Colonic mucosa (tissue), 4 donors: ENCODE measurements around the gene SP3. TPM values are rescaled to one million over a fixed set of nuclear protein-coding genes. Genes with fewer than 3 reads are reported as not detected.

ENCODE experiments used
- DNase-seq: peaks from one replicate; pipeline ENCODE4 v3.0.0-alpha.2; 2020
- H3K27ac ChIP-seq: fragments of 200-600 bp; one replicate; pipeline ENCODE4 v1.8.0; 2021
- H3K27me3 ChIP-seq: fragments of 200-600 bp; one replicate; pipeline ENCODE4 v1.8.0; 2021
- H3K36me3 ChIP-seq: fragments of 200-600 bp; one replicate; pipeline ENCODE4 v1.8.0; 2021
- H3K4me1 ChIP-seq: fragments of 200-600 bp; one replicate; pipeline ENCODE4 v1.8.0; 2021; ENCODE audit warnings: mild to moderate bottlenecking
- H3K4me3 ChIP-seq: fragments of 200-600 bp; one replicate; pipeline ENCODE4 v1.8.0; 2021
- H3K9ac ChIP-seq, 2 donors: one replicate each; pipeline ENCODE4 v1.7.0; 2013; ENCODE audit warnings: control low read depth in 2 of 2, low read depth in 2 of 2, low read length in 2 of 2
- H3K9me3 ChIP-seq: fragments of 200-600 bp; one replicate; pipeline ENCODE4 v1.8.0; 2021
- intact Hi-C: fragments of 100-400 bp; cut with DNase I; formaldehyde crosslinking; loops from one replicate; pipeline ENCODE4 v1.14.1; 2022
- total RNA-seq, 2 donors: library from RNA; stranded (reverse); fragmentation: NEBNext Ultra II Directional in 1 of 2; extraction: Animal tissue kit (Norgen Biotek cat#: 25700) in 1 of 2; gene quantifications; one replicate each; pipeline ENCODE4 v1.2.1, GENCODE V29; 2021
- TF ChIP-seq, protein P1 (sequence below): fragments of 200-600 bp; IDR thresholded peaks from one replicate; pipeline ENCODE4 v1.8.0; 2022; ENCODE audit warnings: antibody characterized with exemption, mild to moderate bottlenecking
- donor health status: healthy.
- donor health status: DM: no; HTN: no; CAD: no.
- donor health status: DM: no; HTN: no; CAD: no.

SP3 gene
- total RNA-seq, 2 donors from 2014 or later = 77.0 to 99.0 TPM

DNA sequence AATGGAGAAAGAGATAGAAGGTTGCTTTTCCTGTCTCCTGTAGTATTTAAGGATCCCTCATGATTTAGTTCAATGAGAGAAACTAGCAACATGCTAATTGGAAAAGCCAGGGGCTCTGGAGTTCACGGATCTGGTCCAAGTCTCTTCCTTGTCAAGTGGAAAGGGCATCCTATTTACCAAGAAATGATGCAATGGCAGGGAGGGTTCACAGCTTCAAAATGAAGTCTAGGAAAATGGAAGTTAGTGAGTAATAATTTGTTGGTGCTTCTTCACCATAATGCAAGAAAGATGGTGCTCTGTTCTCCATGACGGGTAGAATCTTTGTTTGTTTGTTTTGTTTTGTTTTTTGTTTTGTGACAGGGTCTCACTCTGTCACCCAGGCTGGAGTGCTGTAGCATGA is 34.6 kb upstream of the SP3 start:
- Histone ChIP-seq H3K27ac (no peak overlapping the region), H3K36me3 (no peaks in the 10 kb centered on the region), H3K4me1 (no peaks in the 10 kb centered on the region), H3K9ac (no peak overlapping the region), H3K27me3 (no peaks in the 10 kb centered on the region), H3K9me3 (no peaks in the 10 kb centered on the region), H3K4me3 (no peak overlapping the region)
- TF ChIP-seq, protein P1, sequence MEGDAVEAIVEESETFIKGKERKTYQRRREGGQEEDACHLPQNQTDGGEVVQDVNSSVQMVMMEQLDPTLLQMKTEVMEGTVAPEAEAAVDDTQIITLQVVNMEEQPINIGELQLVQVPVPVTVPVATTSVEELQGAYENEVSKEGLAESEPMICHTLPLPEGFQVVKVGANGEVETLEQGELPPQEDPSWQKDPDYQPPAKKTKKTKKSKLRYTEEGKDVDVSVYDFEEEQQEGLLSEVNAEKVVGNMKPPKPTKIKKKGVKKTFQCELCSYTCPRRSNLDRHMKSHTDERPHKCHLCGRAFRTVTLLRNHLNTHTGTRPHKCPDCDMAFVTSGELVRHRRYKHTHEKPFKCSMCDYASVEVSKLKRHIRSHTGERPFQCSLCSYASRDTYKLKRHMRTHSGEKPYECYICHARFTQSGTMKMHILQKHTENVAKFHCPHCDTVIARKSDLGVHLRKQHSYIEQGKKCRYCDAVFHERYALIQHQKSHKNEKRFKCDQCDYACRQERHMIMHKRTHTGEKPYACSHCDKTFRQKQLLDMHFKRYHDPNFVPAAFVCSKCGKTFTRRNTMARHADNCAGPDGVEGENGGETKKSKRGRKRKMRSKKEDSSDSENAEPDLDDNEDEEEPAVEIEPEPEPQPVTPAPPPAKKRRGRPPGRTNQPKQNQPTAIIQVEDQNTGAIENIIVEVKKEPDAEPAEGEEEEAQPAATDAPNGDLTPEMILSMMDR = no peak
- intact Hi-C loops = no loop called here
- no peak for DNase-seq

DNA sequence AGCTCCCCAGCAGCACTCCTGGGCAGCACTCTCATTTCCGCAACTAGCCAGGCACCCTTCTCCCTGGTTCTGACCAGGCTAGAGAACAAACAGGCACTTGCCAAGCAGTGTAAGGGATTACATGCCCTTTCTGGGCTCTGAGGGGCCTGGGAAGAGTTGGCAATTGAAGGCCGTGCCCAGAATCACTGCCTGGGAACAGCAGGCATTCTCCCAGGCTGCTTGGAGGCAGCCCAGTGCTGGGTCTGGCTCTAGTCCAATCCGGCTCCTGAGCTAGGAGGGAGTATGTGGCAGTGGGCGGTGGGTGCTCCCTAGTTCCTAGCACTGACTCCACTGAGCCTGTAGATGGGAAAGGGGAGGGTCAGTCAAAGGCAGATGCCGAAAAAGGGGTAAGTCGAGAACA is 34.1 kb upstream of the SP3 start:
- H3K4me1 ChIP-seq = no peaks in the 10 kb centered on the region
- no peak overlapping the region for H3K9ac ChIP-seq
- no peak overlapping the region for H3K27ac ChIP-seq
- H3K9me3 ChIP-seq = no peaks in the 10 kb centered on the region
- TF ChIP-seq, protein P1 = no peak
- H3K27me3 ChIP-seq = no peaks in the 10 kb centered on the region
- no peaks in the 10 kb centered on the region for H3K36me3 ChIP-seq
- no peak for DNase-seq
- intact Hi-C loops = no loop called here
- no peak overlapping the region for H3K4me3 ChIP-seq

DNA sequence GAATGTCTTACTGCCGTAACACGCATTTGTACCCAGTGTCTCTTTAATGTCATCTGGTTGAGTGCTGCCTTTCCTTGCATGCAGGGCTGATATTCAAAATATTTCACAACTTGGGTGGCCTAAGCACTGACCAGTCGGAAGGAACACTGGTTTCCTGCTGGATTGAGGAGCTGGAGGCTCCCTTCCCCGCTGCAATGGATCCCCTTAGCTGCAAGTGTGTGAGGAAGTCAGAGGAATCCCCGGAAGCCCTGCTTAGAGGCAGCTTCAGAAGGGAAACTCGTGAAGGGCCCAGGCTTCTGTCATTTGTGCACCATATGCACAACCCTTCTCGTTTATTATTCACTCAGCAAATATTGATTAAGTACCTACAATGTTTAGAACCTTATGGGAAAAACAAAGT is 33.2 kb upstream of the SP3 start:
- H3K9ac ChIP-seq = no peak overlapping the region
- DNase-seq = no peak
- no peaks in the 10 kb centered on the region for H3K4me1 ChIP-seq
- H3K36me3 ChIP-seq = no peaks in the 10 kb centered on the region
- intact Hi-C loops = no loop called here
- H3K4me3 ChIP-seq = no peak overlapping the region
- H3K27me3 ChIP-seq = no peaks in the 10 kb centered on the region
- H3K27ac ChIP-seq = peak overlapping the region; percentile 1
- TF ChIP-seq, protein P1 = no peak
- no peaks in the 10 kb centered on the region for H3K9me3 ChIP-seq

DNA sequence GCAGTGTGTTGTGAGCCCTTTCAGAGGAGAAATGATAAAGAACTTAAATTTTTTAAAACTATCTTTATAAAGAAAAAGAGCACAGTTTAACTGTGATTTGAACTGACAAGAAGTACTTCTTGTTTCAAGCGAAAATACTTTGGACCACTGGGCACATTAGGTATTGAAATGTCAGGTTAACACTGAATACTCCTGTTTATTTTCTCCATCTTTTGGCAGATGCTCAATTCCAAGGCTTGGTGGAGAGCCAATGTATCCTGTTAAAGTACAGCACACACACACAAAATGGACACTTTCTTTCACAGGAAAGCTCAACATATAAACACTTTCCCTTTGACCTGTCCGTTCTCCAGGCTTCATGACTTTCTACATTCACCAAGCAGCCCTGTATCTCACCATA is 32.6 kb upstream of the SP3 start:
- Histone ChIP-seq H3K9ac (no peak overlapping the region), H3K27me3 (no peaks in the 10 kb centered on the region), H3K36me3 (no peaks in the 10 kb centered on the region), H3K9me3 (no peaks in the 10 kb centered on the region), H3K27ac (peak overlapping the region; percentile 1), H3K4me3 (no peak overlapping the region), H3K4me1 (no peaks in the 10 kb centered on the region)
- TF ChIP-seq, protein P1 = no peak
- no peak for DNase-seq
- intact Hi-C loops = no loop called here

DNA sequence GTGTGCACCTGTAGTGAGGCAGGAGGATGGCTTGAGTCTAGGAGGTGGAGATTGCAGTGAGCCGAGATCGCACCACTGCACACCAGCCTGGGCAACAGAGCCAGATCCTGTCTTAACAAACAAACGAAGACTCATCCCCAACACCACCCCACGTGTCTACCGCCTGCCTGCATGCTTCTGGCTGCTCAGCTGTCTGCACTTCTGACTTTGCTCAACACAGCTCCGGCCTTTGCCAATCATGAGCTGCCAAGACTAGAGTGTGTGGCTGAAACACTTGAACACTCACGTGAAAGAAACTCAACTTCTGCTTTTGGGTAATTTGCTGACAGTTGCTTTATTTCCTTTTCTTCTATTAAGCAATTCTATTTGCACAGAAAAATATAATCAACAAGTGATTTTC is 32.1 kb upstream of the SP3 start:
- Histone ChIP-seq H3K4me3 (no peak overlapping the region), H3K4me1 (no peaks in the 10 kb centered on the region), H3K9ac (no peak overlapping the region), H3K36me3 (no peaks in the 10 kb centered on the region), H3K27ac (no peak overlapping the region), H3K27me3 (no peaks in the 10 kb centered on the region), H3K9me3 (no peaks in the 10 kb centered on the region)
- TF ChIP-seq, protein P1 = no peak
- peak; percentile 64 for DNase-seq
- intact Hi-C loops = no loop called here

DNA sequence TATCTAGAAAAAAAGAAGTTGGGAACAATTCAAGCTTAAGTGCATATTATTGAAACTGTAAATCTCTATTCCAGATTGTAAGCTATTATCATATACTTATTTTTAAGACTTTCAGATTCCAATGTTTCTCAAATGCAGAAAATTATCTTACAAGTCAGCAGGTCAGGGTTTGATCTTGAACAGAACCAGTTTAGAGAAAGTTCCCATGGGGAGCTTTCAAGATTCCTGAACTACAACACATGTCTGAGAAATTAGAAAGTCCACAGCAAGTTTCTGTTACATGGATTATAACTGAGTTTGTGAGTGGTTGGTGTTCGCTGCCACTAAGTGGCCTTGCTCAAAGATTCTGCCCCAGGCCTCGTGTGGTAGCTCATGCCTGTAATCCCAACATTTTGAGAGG is 31.6 kb upstream of the SP3 start:
- TF ChIP-seq, protein P1 = no peak
- Histone ChIP-seq H3K27me3 (no peaks in the 10 kb centered on the region), H3K27ac (no peak overlapping the region), H3K4me1 (no peaks in the 10 kb centered on the region), H3K4me3 (no peak overlapping the region), H3K9ac (no peak overlapping the region), H3K36me3 (no peaks in the 10 kb centered on the region), H3K9me3 (no peaks in the 10 kb centered on the region)
- intact Hi-C loops = no loop called here
- no peak for DNase-seq
